Erythroblast (primary cell): Measurements from ENCODE around the gene FGF12.

Source experiments
- GATA1 ChIP-seq: IDR thresholded peaks from 2 replicates; pipeline ENCODE4 v1.6.1; 2011; ENCODE audit warnings: low read depth, mild to moderate bottlenecking, control low read depth, low read length, moderate library complexity
- POLR2A ChIP-seq: IDR thresholded peaks from 2 replicates; pipeline ENCODE4 v1.6.1; 2011; ENCODE audit warnings: mild to moderate bottlenecking, low read length

- TF ChIP-seq POLR2A (no peak), GATA1 (no peak)
Measured at GRCh38 chr3:192696943-192697587, 30.3 kb downstream of the FGF12 start.
